Mucosa of rectum (tissue), 2 donors: ENCODE data around the gene BORCS5.
"Not testable (repeated sequence)": the region's sequence is repeated elsewhere in the genome, so short reads cannot be mapped to it uniquely, and the experiment has no call there.

Source experiments
- H3K27ac ChIP-seq, 2 donors: one replicate each; pipeline ENCODE4 v1.7.0; 2013; ENCODE audit warnings: inconsistent platforms in 2 of 2, low read depth in 2 of 2, low read length in 2 of 2
- H3K27me3 ChIP-seq, 2 donors: one replicate each; pipeline ENCODE4 v1.7.0; 2013; ENCODE audit warnings: low read length in 2 of 2; ENCODE audit not compliant: control insufficient read depth in 2 of 2, insufficient read depth in 2 of 2
- H3K36me3 ChIP-seq, 2 donors: one replicate each; pipeline ENCODE4 v1.7.0; 2013; ENCODE audit warnings: low read length in 2 of 2; ENCODE audit not compliant: control insufficient read depth in 2 of 2, insufficient read depth in 2 of 2
- H3K4me1 ChIP-seq, 2 donors: one replicate each; pipeline ENCODE4 v1.7.0; 2013; ENCODE audit warnings: low read length in 2 of 2, mild to moderate bottlenecking in 1 of 2; ENCODE audit not compliant: control insufficient read depth in 2 of 2, insufficient read depth in 2 of 2
- H3K4me3 ChIP-seq, 2 donors: one replicate each; pipeline ENCODE4 v1.7.0; 2013; ENCODE audit warnings: low read length in 2 of 2
- H3K9ac ChIP-seq, 2 donors: one replicate each; pipeline ENCODE4 v1.7.0; 2013; ENCODE audit warnings: low read length in 2 of 2, low read depth in 1 of 2, mild to moderate bottlenecking in 1 of 2
- H3K9me3 ChIP-seq, 2 donors: one replicate each; pipeline ENCODE4 v1.7.0; 2013; ENCODE audit warnings: low read length in 2 of 2; ENCODE audit not compliant: control insufficient read depth in 2 of 2
- donor health status: healthy.
- donor health status: Normal muscosa, but diverticular disease.

Gene BORCS5

GRCh38 chr12:12333407-12334366, 23.2 kb upstream of the BORCS5 start:
- Histone ChIP-seq H3K4me3 (no peak overlapping the region), H3K9me3 (no peaks in the 10 kb centered on the region), H3K27ac (peak overlapping the region; percentile 67 to 74), H3K4me1 (peaks cover 21 to 35% of the 10 kb centered on the region in 2 donors), H3K36me3 (peaks cover 7 to 19% of the 10 kb centered on the region in 2 donors), H3K9ac (no peak overlapping the region), H3K27me3 (no peaks in the 10 kb centered on the region)

- Histone ChIP-seq H3K36me3 (peaks cover 7 to 19% of the 10 kb centered on the region in 2 donors), H3K27ac (peak overlapping the region in 1 of 2 donors; percentile 74), H3K27me3 (no peaks in the 10 kb centered on the region), H3K9ac (no peak overlapping the region), H3K4me1 (peaks cover 21 to 35% of the 10 kb centered on the region in 2 donors), H3K9me3 (no peaks in the 10 kb centered on the region), H3K4me3 (no peak overlapping the region)
Measured at GRCh38 chr12:12334367-12335040, 22.4 kb upstream of the BORCS5 start.

GRCh38 chr12:12336049-12336411, 20.8 kb upstream of the BORCS5 start:
- Histone ChIP-seq H3K4me3 (no peak overlapping the region), H3K27me3 (no peaks in the 10 kb centered on the region), H3K9me3 (no peaks in the 10 kb centered on the region), H3K27ac (no peak overlapping the region), H3K36me3 (peaks cover 6 to 18% of the 10 kb centered on the region in 2 donors), H3K4me1 (peaks cover 21 to 35% of the 10 kb centered on the region in 2 donors), H3K9ac (no peak overlapping the region)

- Histone ChIP-seq H3K4me1 (peaks cover 18 to 31% of the 10 kb centered on the region in 2 donors), H3K27ac (no peak overlapping the region), H3K27me3 (no peaks in the 10 kb centered on the region), H3K4me3 (no peak overlapping the region), H3K9me3 (no peaks in the 10 kb centered on the region), H3K36me3 (peaks cover 6 to 18% of the 10 kb centered on the region in 2 donors), H3K9ac (no peak overlapping the region)
Measured at GRCh38 chr12:12336511-12336910, 20.4 kb upstream of the BORCS5 start.

GRCh38 chr12:12338527-12339168, 18.2 kb upstream of the BORCS5 start:
- Histone ChIP-seq H3K4me1 (peaks cover 6 to 12% of the 10 kb centered on the region in 2 donors), H3K9me3 (no peaks in the 10 kb centered on the region), H3K9ac (no peak overlapping the region), H3K27ac (no peak overlapping the region), H3K36me3 (peaks cover 12 to 29% of the 10 kb centered on the region in 2 donors), H3K27me3 (no peaks in the 10 kb centered on the region), H3K4me3 (no peak overlapping the region)

- Histone ChIP-seq H3K9me3 (no peaks in the 10 kb centered on the region), H3K9ac (peak within 1 kb of the TSS; percentile 83 to 91), H3K4me1 (peaks cover 10 to 12% of the 10 kb centered on the region in 2 donors), H3K27me3 (no peaks in the 10 kb centered on the region), H3K27ac (peak within 1 kb of the TSS; percentile 91 to 95), H3K36me3 (no peaks in the 10 kb centered on the region), H3K4me3 (peak within 1 kb of the TSS; percentile 73 to 88)
Measured at GRCh38 chr12:12349711-12350665, 6.9 kb upstream of the BORCS5 start, which contains the start of gene MANSC1. Gene MANSC1, minus strand, starts transcription at chr12:12350242. Its CDS starts 6,928 bp downstream, at chr12:12343314.

GRCh38 chr12:12350868-12351463, 5.9 kb upstream of the BORCS5 start:
- Histone ChIP-seq H3K4me3 (peak overlapping the region; percentile 73 to 88), H3K36me3 (no peaks in the 10 kb centered on the region), H3K4me1 (peaks cover 10 to 12% of the 10 kb centered on the region in 2 donors), H3K9me3 (no peaks in the 10 kb centered on the region), H3K27me3 (no peaks in the 10 kb centered on the region), H3K27ac (peak overlapping the region; percentile 91 to 95), H3K9ac (peak overlapping the region in 1 of 2 donors; percentile 91)

GRCh38 chr12:12351468-12352185, 5.3 kb upstream of the BORCS5 start:
- H3K27ac ChIP-seq, result peak overlapping the region; percentile 91 to 95
- not testable (repeated sequence) for H3K27me3 ChIP-seq, H3K9me3 ChIP-seq, H3K9ac ChIP-seq, H3K4me3 ChIP-seq, H3K36me3 ChIP-seq
- peaks cover 10 to 14% of the 10 kb centered on the region in 2 donors for H3K4me1 ChIP-seq
